ENCODE measurements around the gene DPP6. TPM values are rescaled to one million over a fixed set of nuclear protein-coding genes. Genes with fewer than 3 reads are reported as not detected.

Gene DPP6
- total RNA-seq, 1 experiment from 2014 or later: not detected

- Histone ChIP-seq H3K27ac (ENCODE audit: low read length) (no peak overlapping the region), H3K9me3 (ENCODE audit: low read length) (no peaks in the 10 kb centered on the region), H3K27me3 (ENCODE audit: low read length) (no peaks in the 10 kb centered on the region), H3K79me2 (ENCODE audit: low read length) (no peaks in the 10 kb centered on the region), H3K4me2 (ENCODE audit: low read length) (no peak overlapping the region), H2AFZ (ENCODE audit: low read length) (no peak overlapping the region), H3K36me3 (ENCODE audit: low read depth, low read length) (no peaks in the 10 kb centered on the region), H3K9me2 (replicated peaks; ENCODE audit: low read length) (no peaks in the 10 kb centered on the region), H3K9ac (ENCODE audit: low read length) (no peak overlapping the region), H3F3A (ENCODE audit: low read length, unreplicated experiment) (no peaks in the 10 kb centered on the region), H4K20me1 (ENCODE audit: low read length) (no peaks in the 10 kb centered on the region), H3K4me1 (ENCODE audit: insufficient read depth, low read length) (no peaks in the 10 kb centered on the region), H3K4me3 (ENCODE audit: low read length) (no peak overlapping the region)
- ChIA-PET POLR2A (ENCODE audit: unreplicated experiment) (no interaction called here), CTCF (no interaction called here)
- BruUV-seq (replicated peaks): no TSS peak
- intact Hi-C loops (cut with micrococcal nuclease): no loop called here
- ATAC-seq (no peak), DNase-seq (no peak)
- TF ChIP-seq EZH2 (IDR thresholded peaks at IDR 0.05; ENCODE audit: low read length, unreplicated experiment) (no peak), EZH2phosphoT487 (IDR thresholded peaks at IDR 0.05; ENCODE audit: borderline replicate concordance, low read length) (no peak), CTCF (conservative IDR thresholded peaks at IDR 0.05; ENCODE audit: low read depth, low read length) (no peak)
Measured at GRCh38 chr7:154299736-154300135, 247.5 kb downstream of the DPP6 start.

- no peaks in the 10 kb centered on the region for H3K79me2 ChIP-seq (ENCODE audit: low read length)
- intact Hi-C loops (cut with micrococcal nuclease): no loop called here
- no peaks in the 10 kb centered on the region for H3K27me3 ChIP-seq (ENCODE audit: low read length)
- no TSS peak for BruUV-seq (replicated peaks)
- no peak for TF ChIP-seq EZH2phosphoT487 (IDR thresholded peaks at IDR 0.05; ENCODE audit: borderline replicate concordance, low read length)
- no peak for TF ChIP-seq CTCF (conservative IDR thresholded peaks at IDR 0.05; ENCODE audit: low read depth, low read length)
- TF ChIP-seq EZH2 (IDR thresholded peaks at IDR 0.05; ENCODE audit: low read length, unreplicated experiment): no peak
- H4K20me1 ChIP-seq (ENCODE audit: low read length): no peaks in the 10 kb centered on the region
- no peak overlapping the region for H3K27ac ChIP-seq (ENCODE audit: low read length)
- CTCF ChIA-PET: no interaction called here
- no peak overlapping the region for H3K9ac ChIP-seq (ENCODE audit: low read length)
- H3K9me3 ChIP-seq (ENCODE audit: low read length): no peaks in the 10 kb centered on the region
- H2AFZ ChIP-seq (ENCODE audit: low read length): no peak overlapping the region
- POLR2A ChIA-PET (ENCODE audit: unreplicated experiment): no interaction called here
- no peak for DNase-seq
- ATAC-seq: no peak
- H3K4me2 ChIP-seq (ENCODE audit: low read length): no peak overlapping the region
- H3F3A ChIP-seq (ENCODE audit: low read length, unreplicated experiment): no peaks in the 10 kb centered on the region
- H3K36me3 ChIP-seq (ENCODE audit: low read depth, low read length): no peaks in the 10 kb centered on the region
- no peak overlapping the region for H3K4me3 ChIP-seq (ENCODE audit: low read length)
- H3K9me2 ChIP-seq (replicated peaks; ENCODE audit: low read length): no peaks in the 10 kb centered on the region
- no peaks in the 10 kb centered on the region for H3K4me1 ChIP-seq (ENCODE audit: insufficient read depth, low read length)
Measured at GRCh38 chr7:154302380-154302779, 250.2 kb downstream of the DPP6 start.

GRCh38 chr7:154304231-154304630, 252.0 kb downstream of the DPP6 start:
- no TSS peak for BruUV-seq (replicated peaks)
- no peaks in the 10 kb centered on the region for H3K79me2 ChIP-seq (ENCODE audit: low read length)
- ChIA-PET CTCF (no interaction called here), POLR2A (ENCODE audit: unreplicated experiment) (no interaction called here)
- H4K20me1 ChIP-seq (ENCODE audit: low read length): no peaks in the 10 kb centered on the region
- intact Hi-C loops (cut with micrococcal nuclease): no loop called here
- H3K4me3 ChIP-seq (ENCODE audit: low read length): no peak overlapping the region
- DNase-seq (no peak), ATAC-seq (no peak)
- no peak overlapping the region for H3K9ac ChIP-seq (ENCODE audit: low read length)
- no peaks in the 10 kb centered on the region for H3K9me3 ChIP-seq (ENCODE audit: low read length)
- H2AFZ ChIP-seq (ENCODE audit: low read length): no peak overlapping the region
- TF ChIP-seq EZH2 (IDR thresholded peaks at IDR 0.05; ENCODE audit: low read length, unreplicated experiment) (no peak), CTCF (conservative IDR thresholded peaks at IDR 0.05; ENCODE audit: low read depth, low read length) (no peak), EZH2phosphoT487 (IDR thresholded peaks at IDR 0.05; ENCODE audit: borderline replicate concordance, low read length) (no peak)
- H3K4me1 ChIP-seq (ENCODE audit: insufficient read depth, low read length): no peaks in the 10 kb centered on the region
- H3K9me2 ChIP-seq (replicated peaks; ENCODE audit: low read length): no peaks in the 10 kb centered on the region
- no peaks in the 10 kb centered on the region for H3F3A ChIP-seq (ENCODE audit: low read length, unreplicated experiment)
- H3K36me3 ChIP-seq (ENCODE audit: low read depth, low read length): no peaks in the 10 kb centered on the region
- H3K4me2 ChIP-seq (ENCODE audit: low read length): no peak overlapping the region
- no peak overlapping the region for H3K27ac ChIP-seq (ENCODE audit: low read length)
- no peaks in the 10 kb centered on the region for H3K27me3 ChIP-seq (ENCODE audit: low read length)
